Measurements from ENCODE around the gene IL36RN. TPM values are rescaled to one million over a fixed set of nuclear protein-coding genes. Genes with fewer than 3 reads are reported as not detected.
A peak's percentile ranks its signal among the peaks of the same experiment; 100 is the strongest.
"Not testable (repeated sequence)": the region's sequence is repeated elsewhere in the genome, so short reads cannot be mapped to it uniquely, and the experiment has no call there.

IL36RN gene
- polyA plus RNA-seq, 3 donors from 2014 or later = not detected

- DNase-seq = no peak
- H3K36me3 Mint-ChIP-seq = no peaks in the 10 kb centered on the region
- H3K27me3 Mint-ChIP-seq (ENCODE audit: low read depth in 3 of 3) = peaks cover 0 to 4% (median 1%) of the 10 kb centered on the region in 3 donors
- no peaks in the 10 kb centered on the region for H3K9me3 Mint-ChIP-seq
- no peaks in the 10 kb centered on the region for H3K4me1 Mint-ChIP-seq
- no peak overlapping the region for H3K27ac Mint-ChIP-seq
- H3K4me3 Mint-ChIP-seq = no peak overlapping the region
Observed at GRCh38 chr2:113088213-113088992, 29.4 kb downstream of the IL36RN start.

- Mint-ChIP-seq H3K27me3 (ENCODE audit: low read depth in 3 of 3) (peaks cover 0 to 9% (median 0%) of the 10 kb centered on the region in 3 donors), H3K27ac (no peak overlapping the region), H3K36me3 (no peaks in the 10 kb centered on the region), H3K4me3 (no peak overlapping the region), H3K4me1 (no peaks in the 10 kb centered on the region), H3K9me3 (no peaks in the 10 kb centered on the region)
- no peak for DNase-seq
Observed at GRCh38 chr2:113089916-113090315, 30.9 kb downstream of the IL36RN start.

GRCh38 chr2:113091231-113091896 is 32.4 kb downstream of the IL36RN start:
- no peak overlapping the region for H3K27ac Mint-ChIP-seq
- no peak for DNase-seq
- peaks cover 0 to 5% (median 3%) of the 10 kb centered on the region in 3 donors for H3K27me3 Mint-ChIP-seq (ENCODE audit: low read depth in 3 of 3)
- H3K36me3 Mint-ChIP-seq = no peaks in the 10 kb centered on the region
- no peaks in the 10 kb centered on the region for H3K9me3 Mint-ChIP-seq
- no peak overlapping the region for H3K4me3 Mint-ChIP-seq
- H3K4me1 Mint-ChIP-seq = no peaks in the 10 kb centered on the region

GRCh38 chr2:113092864-113093612 is 34.0 kb downstream of the IL36RN start:
- Mint-ChIP-seq H3K9me3 (peaks cover 0 to 2% (median 0%) of the 10 kb centered on the region in 6 donors), H3K4me3 (no peak overlapping the region), H3K36me3 (no peaks in the 10 kb centered on the region), H3K27ac (no peak overlapping the region), H3K27me3 (ENCODE audit: low read depth in 3 of 3) (peaks cover 3 to 5% (median 4%) of the 10 kb centered on the region in 3 donors), H3K4me1 (peaks cover 6 to 7% of the 10 kb centered on the region in 2 donors)
- DNase-seq = no peak

- peaks cover 3 to 5% (median 4%) of the 10 kb centered on the region in 3 donors for H3K27me3 Mint-ChIP-seq (ENCODE audit: low read depth in 3 of 3)
- no peak overlapping the region for H3K4me3 Mint-ChIP-seq
- H3K27ac Mint-ChIP-seq = no peak overlapping the region
- no peak for DNase-seq
- peaks cover 0 to 2% (median 0%) of the 10 kb centered on the region in 6 donors for H3K9me3 Mint-ChIP-seq
- peaks cover 11 to 13% of the 10 kb centered on the region in 2 donors for H3K4me1 Mint-ChIP-seq
- H3K36me3 Mint-ChIP-seq = no peaks in the 10 kb centered on the region
Observed at GRCh38 chr2:113093613-113093977, 34.6 kb downstream of the IL36RN start.

DNA sequence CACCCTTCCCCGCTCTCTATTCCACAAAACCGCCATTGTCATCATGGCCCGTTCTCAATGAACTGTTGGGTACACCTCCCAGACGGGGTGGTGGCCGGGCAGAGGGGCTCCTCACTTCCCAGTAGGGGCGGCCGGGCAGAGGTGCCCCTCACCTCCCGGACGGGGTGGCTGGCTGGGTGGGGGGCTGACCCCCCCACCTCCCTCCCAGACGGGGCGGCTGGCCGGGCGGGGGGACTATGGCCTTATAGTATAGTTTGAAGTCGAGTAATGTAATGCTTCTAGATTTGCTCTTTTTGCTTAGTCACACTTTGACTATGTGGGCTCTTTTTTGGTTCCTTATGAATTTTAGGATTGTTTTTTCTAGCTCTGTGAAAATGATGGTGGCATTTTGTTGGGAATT is 37.3 kb downstream of the IL36RN start:
- not testable (repeated sequence) for H3K4me3 Mint-ChIP-seq; H3K27me3 Mint-ChIP-seq (ENCODE audit: low read depth in 3 of 3); H3K27ac Mint-ChIP-seq; DNase-seq; H3K9me3 Mint-ChIP-seq; H3K36me3 Mint-ChIP-seq
- H3K4me1 Mint-ChIP-seq = peaks cover 11 to 13% of the 10 kb centered on the region in 2 donors

GRCh38 chr2:113096842-113097618 is 38.0 kb downstream of the IL36RN start:
- not testable (repeated sequence) for H3K4me3 Mint-ChIP-seq; H3K9me3 Mint-ChIP-seq; H3K36me3 Mint-ChIP-seq; DNase-seq; H3K27me3 Mint-ChIP-seq (ENCODE audit: low read depth in 3 of 3)
- peak overlapping the region in 2 of 6 donors; percentile 73 to 77 for H3K27ac Mint-ChIP-seq
- peaks cover 11 to 13% of the 10 kb centered on the region in 2 donors for H3K4me1 Mint-ChIP-seq

- H3K36me3 Mint-ChIP-seq = no peaks in the 10 kb centered on the region
Observed at GRCh38 chr2:113098041-113098440, 39.0 kb downstream of the IL36RN start.

DNA sequence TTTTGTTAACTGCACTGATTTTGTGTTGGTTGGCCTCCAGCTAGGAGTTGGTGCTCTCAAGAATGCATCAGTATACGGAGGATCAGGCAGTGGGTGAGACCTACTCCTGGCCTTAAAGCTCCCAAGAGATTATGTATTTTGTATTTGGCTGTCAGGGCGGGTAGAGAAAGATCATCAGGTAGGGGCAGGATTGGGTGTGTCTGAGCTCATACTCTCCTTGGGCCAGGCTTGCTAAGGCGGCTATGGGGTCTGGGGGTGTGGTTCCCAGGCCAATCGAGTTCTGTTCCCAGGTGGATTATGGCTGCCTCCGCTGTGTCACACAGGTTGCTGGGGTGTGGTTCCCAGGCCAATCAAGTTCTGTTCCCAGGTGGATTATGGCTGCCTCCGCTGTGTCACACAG is 39.5 kb downstream of the IL36RN start:
- Mint-ChIP-seq H3K36me3 (no peaks in the 10 kb centered on the region), H3K4me1 (peaks cover 11 to 13% of the 10 kb centered on the region in 2 donors), H3K27ac (peak overlapping the region in 4 of 6 donors; percentile 65 to 84 (median 75)), H3K27me3 (ENCODE audit: low read depth in 3 of 3) (peaks cover 3 to 7% (median 4%) of the 10 kb centered on the region in 3 donors), H3K9me3 (peaks cover 0 to 2% (median 0%) of the 10 kb centered on the region in 6 donors), H3K4me3 (peak overlapping the region; percentile 69 to 84 (median 79))
- DNase-seq = no peak

More at GRCh38 chr2:113098041-113098440, 39.0 kb downstream of the IL36RN start:
- H3K27ac Mint-ChIP-seq = peak overlapping the region; percentile 22 to 84 (median 75)
- peaks cover 0 to 2% (median 0%) of the 10 kb centered on the region in 6 donors for H3K9me3 Mint-ChIP-seq
- H3K27me3 Mint-ChIP-seq (ENCODE audit: low read depth in 3 of 3) = peaks cover 3 to 7% (median 5%) of the 10 kb centered on the region in 3 donors
- H3K4me1 Mint-ChIP-seq = peaks cover 11 to 13% of the 10 kb centered on the region in 2 donors
- peak overlapping the region; percentile 69 to 84 (median 79) for H3K4me3 Mint-ChIP-seq
- DNase-seq = peak; percentile 15 to 29 (median 17)

DNA sequence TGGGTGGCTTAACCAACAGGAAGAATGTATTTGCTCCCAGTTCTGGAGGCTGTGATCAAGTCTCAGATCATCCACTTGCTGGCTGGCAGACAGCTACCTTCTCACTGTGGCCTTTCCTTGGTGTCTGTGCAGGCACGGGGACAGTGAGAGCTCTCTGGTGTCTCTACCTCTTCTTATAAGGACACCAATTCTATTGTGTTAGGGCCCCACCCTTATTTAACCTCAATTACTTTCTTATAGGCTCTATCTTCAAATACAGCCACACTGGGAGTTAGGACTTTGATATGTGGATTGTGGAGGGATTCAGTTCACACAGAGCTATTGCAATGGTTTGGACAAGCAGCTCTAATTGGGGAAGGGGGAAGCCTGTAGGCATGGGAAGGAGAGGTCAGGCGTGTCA is 43.1 kb downstream of the IL36RN start:
- H3K4me3 Mint-ChIP-seq = no peak overlapping the region
- H3K27me3 Mint-ChIP-seq (ENCODE audit: low read depth in 3 of 3) = peaks cover 0 to 9% (median 4%) of the 10 kb centered on the region in 3 donors
- no peak for DNase-seq
- H3K4me1 Mint-ChIP-seq = peaks cover 11 to 13% of the 10 kb centered on the region in 2 donors
- H3K9me3 Mint-ChIP-seq = peaks cover 0 to 2% (median 0%) of the 10 kb centered on the region in 6 donors
- peaks cover 0 to 3% (median 0%) of the 10 kb centered on the region in 3 donors for H3K36me3 Mint-ChIP-seq
- no peak overlapping the region for H3K27ac Mint-ChIP-seq

DNA sequence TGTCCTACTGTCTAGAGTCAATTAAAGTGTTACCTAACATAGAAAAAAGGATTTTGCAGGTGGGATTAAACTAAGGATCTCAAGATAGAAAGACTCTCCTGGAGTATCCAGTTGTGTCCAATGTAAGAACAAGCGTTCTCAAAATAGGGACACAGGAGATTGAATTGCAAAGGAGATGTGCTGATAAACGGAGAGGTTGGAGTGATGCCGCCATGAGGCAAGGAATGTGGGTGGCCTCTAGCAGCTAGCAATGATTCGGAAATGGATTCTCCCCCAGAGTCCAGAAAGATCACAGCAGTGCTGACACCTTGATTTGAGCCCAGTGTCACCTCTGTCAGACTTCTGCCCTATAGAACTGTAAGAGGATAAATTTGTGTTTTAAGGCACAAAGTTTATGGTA is 44.3 kb downstream of the IL36RN start:
- Mint-ChIP-seq H3K27me3 (ENCODE audit: low read depth in 3 of 3) (peaks cover 0 to 5% (median 5%) of the 10 kb centered on the region in 3 donors), H3K27ac (no peak overlapping the region), H3K36me3 (peaks cover 0 to 3% (median 0%) of the 10 kb centered on the region in 3 donors), H3K9me3 (no peaks in the 10 kb centered on the region), H3K4me1 (peaks cover 2 to 4% of the 10 kb centered on the region in 2 donors), H3K4me3 (no peak overlapping the region)
- DNase-seq = no peak

- no peak overlapping the region for H3K27ac Mint-ChIP-seq
- peaks cover 0 to 5% (median 5%) of the 10 kb centered on the region in 3 donors for H3K27me3 Mint-ChIP-seq (ENCODE audit: low read depth in 3 of 3)
- no peak for DNase-seq
- peaks cover 0 to 3% (median 0%) of the 10 kb centered on the region in 3 donors for H3K36me3 Mint-ChIP-seq
- no peak overlapping the region for H3K4me3 Mint-ChIP-seq
- H3K4me1 Mint-ChIP-seq = no peaks in the 10 kb centered on the region
- no peaks in the 10 kb centered on the region for H3K9me3 Mint-ChIP-seq
Observed at GRCh38 chr2:113104054-113104611, 45.1 kb downstream of the IL36RN start.
